K562 (cell line): ENCODE measurements around the gene TOX2. TPM values are rescaled to one million over a fixed set of nuclear protein-coding genes. Genes with fewer than 3 reads are reported as not detected.

ENCODE experiments used
- CBX8 ChIP-seq: fragments of 200-600 bp; sonication (generic); IDR thresholded peaks from 2 replicates; pipeline ENCODE4 v1.6.1; 2012; ENCODE audit warnings: borderline replicate concordance, mixed run types, low read depth, mild to moderate bottlenecking, moderate library complexity, mixed read lengths, low read length, control low read depth, inconsistent platforms; ENCODE audit not compliant: poor library complexity, severe bottlenecking; ENCODE audit errors: extremely low read depth
- FOXK1 ChIP-seq: sonication (generic); formaldehyde crosslinking; IDR thresholded peaks from 2 replicates; pipeline ENCODE4 v1.8.0; 2022; ENCODE audit warnings: missing genetic modification reagents, mild to moderate bottlenecking, borderline replicate concordance
- HSF4 ChIP-seq: fragments of 250-450 bp; sonication (Bioruptor Pico); IDR thresholded peaks from 2 replicates; pipeline ENCODE4 v2.1.2; 2022; ENCODE audit warnings: mild to moderate bottlenecking, moderate library complexity, borderline replicate concordance
- MEF2D ChIP-seq: conservative IDR thresholded peaks from 2 replicates; pipeline ENCODE4 v1.6.1; 2016; ENCODE audit warnings: low read depth, missing genetic modification characterization, missing compliant biosample characterization
- NR2F6 ChIP-seq: fragments of 450-650 bp; formaldehyde crosslinking; IDR thresholded peaks from 2 replicates; pipeline ENCODE4 v1.4.0; 2020; ENCODE audit warnings: mild to moderate bottlenecking
- PHF8 ChIP-seq: fragments of 200-600 bp; sonication (generic); IDR thresholded peaks from 2 replicates; pipeline ENCODE4 v1.6.1; 2012; ENCODE audit warnings: mixed run types, mild to moderate bottlenecking, inconsistent platforms, low read length, moderate library complexity, borderline replicate concordance
- SRF ChIP-seq, 2 experiments: fragments of 250-450, 450-650 bp in 1 of 2; sonication (Bioruptor Pico) in 1 of 2; sonication (generic) in 1 of 2; formaldehyde crosslinking; IDR thresholded peaks; 2 replicates each; pipeline versions ENCODE4 v1.5.0 to v1.5.1; 2020 to 2022; ENCODE audit warnings: mild to moderate bottlenecking in 1 of 2, missing genetic modification reagents in 1 of 2
- TAF1 ChIP-seq: IDR thresholded peaks from 2 replicates; pipeline ENCODE4 v1.6.1; 2011; ENCODE audit warnings: mild to moderate bottlenecking, low read length, moderate library complexity; ENCODE audit not compliant: insufficient read depth, control insufficient read depth, severe bottlenecking; ENCODE audit errors: extremely low read depth
- ZFX ChIP-seq: sonication (generic); formaldehyde crosslinking; IDR thresholded peaks from 2 replicates; pipeline ENCODE4 v1.8.0; 2022; ENCODE audit warnings: mild to moderate bottlenecking, missing genetic modification reagents, moderate library complexity
- polyA plus RNA-seq, 8 experiments: library from polyadenylated mRNA; depleted of rRNA in 4 of 8; stranded (reverse) in 5 of 8; unstranded in 3 of 8; fragments of >200 nt; fragmentation: Nextera tagmentation in 2 of 8; fragmentation: Illumina TruSeq in 1 of 8; extraction: Ambion mirVana in 2 of 8; extraction: Trizol in 1 of 8; gene quantifications; 2 replicates each; pipeline versions ENCODE4 v1.2.1 to v1.2.3, GENCODE V29; 2011 to 2014; ENCODE audit warnings: inconsistent platforms in 1 of 8, missing spikeins in 1 of 8
- total RNA-seq, 7 experiments: library from RNA; depleted of rRNA in 6 of 7; stranded (reverse); fragments of >200 nt in 6 of 7; fragmentation: Illumina TruSeq in 2 of 7; extraction: Trizol in 2 of 7; gene quantifications; 2 replicates each; pipeline versions ENCODE4 v1.2.1 to v1.2.3, GENCODE V29; 2011 to 2021; ENCODE audit warnings: low replicate concordance in 1 of 7
- TF ChIP-seq, protein P1 (sequence below), 2 experiments: fragments of 450-650 bp in 1 of 2; sonication (generic) in 1 of 2; formaldehyde crosslinking in 1 of 2; IDR thresholded peaks; 2 replicates each; pipeline versions ENCODE4 v1.7.1 to v1.9.0; 2016 to 2022; ENCODE audit warnings: inconsistent platforms in 1 of 2, mild to moderate bottlenecking in 1 of 2, missing genetic modification reagents in 1 of 2
- TF ChIP-seq, protein P2 (sequence below): fragments of 250-450 bp; sonication (Bioruptor Pico); IDR thresholded peaks from 2 replicates; pipeline ENCODE4 v1.4.0; 2020; ENCODE audit warnings: mild to moderate bottlenecking, moderate library complexity, borderline replicate concordance
- TF ChIP-seq, protein P3 (sequence below): sonication (generic); IDR thresholded peaks from 2 replicates; pipeline ENCODE4 v1.6.1; 2016

Gene TOX2
- total and polyA plus RNA-seq, 9 of the 15 experiments (the other 6 are each of a cell fraction or from before 2014, with no cell fraction given), result not detected

DNA sequence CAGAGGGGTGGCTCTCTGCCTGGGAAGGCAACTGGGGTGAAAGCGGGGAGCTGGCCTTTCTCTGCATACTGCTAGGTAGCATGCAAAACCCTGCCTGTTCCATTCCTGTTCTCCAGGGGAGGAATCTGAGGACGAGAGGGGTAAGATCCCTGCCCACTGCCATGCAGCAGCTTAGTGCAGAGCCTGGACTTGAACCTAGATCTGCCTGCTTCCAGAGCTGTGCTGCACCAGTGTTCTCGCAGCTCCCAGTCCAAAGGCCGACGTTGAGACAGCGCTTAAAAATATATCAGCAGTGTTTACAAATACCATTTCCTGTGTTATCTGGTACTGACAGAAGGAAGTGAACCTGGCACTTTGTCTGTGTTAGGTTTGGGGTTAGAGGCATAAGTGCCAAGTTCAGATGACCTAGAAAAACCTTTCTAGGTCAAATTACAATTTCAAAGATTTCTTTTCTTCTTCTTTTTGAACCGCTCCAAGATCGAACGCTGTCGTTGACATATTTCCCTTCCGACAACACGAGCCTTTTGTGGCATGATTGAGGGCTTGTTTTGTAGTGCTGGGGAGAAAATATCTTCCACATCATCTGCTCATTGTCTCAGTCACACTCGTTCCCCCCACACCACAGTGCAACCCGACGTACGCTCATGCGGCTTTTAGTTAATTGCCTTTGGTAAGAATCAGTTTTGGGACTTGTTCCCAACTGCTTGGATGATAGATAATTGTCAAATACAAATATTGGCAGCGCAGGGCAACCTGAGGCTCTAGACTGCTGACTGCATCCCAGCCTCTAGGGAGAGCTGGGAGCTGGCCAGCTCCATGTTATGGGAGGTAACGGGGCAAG is 44.6 kb downstream of the TOX2 start (continued):
- TF ChIP-seq, protein P1, sequence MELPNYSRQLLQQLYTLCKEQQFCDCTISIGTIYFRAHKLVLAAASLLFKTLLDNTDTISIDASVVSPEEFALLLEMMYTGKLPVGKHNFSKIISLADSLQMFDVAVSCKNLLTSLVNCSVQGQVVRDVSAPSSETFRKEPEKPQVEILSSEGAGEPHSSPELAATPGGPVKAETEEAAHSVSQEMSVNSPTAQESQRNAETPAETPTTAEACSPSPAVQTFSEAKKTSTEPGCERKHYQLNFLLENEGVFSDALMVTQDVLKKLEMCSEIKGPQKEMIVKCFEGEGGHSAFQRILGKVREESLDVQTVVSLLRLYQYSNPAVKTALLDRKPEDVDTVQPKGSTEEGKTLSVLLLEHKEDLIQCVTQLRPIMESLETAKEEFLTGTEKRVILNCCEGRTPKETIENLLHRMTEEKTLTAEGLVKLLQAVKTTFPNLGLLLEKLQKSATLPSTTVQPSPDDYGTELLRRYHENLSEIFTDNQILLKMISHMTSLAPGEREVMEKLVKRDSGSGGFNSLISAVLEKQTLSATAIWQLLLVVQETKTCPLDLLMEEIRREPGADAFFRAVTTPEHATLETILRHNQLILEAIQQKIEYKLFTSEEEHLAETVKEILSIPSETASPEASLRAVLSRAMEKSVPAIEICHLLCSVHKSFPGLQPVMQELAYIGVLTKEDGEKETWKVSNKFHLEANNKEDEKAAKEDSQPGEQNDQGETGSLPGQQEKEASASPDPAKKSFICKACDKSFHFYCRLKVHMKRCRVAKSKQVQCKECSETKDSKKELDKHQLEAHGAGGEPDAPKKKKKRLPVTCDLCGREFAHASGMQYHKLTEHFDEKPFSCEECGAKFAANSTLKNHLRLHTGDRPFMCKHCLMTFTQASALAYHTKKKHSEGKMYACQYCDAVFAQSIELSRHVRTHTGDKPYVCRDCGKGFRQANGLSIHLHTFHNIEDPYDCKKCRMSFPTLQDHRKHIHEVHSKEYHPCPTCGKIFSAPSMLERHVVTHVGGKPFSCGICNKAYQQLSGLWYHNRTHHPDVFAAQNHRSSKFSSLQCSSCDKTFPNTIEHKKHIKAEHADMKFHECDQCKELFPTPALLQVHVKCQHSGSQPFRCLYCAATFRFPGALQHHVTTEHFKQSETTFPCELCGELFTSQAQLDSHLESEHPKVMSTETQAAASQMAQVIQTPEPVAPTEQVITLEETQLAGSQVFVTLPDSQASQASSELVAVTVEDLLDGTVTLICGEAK (IDR thresholded peaks at IDR 0.05), result 0 out of 2 replicates have a peak, but pooled peaks have one; percentile 18
- TF ChIP-seq, protein P1 (CRISPR knock-in tag; IDR thresholded peaks at IDR 0.05), result no peak
- TF ChIP-seq TAF1, result no peak
- TF ChIP-seq NR2F6 (CRISPR knock-in tag), result no peak
- TF ChIP-seq ZFX (CRISPR knock-in tag), result no peak
- TF ChIP-seq, protein P2, sequence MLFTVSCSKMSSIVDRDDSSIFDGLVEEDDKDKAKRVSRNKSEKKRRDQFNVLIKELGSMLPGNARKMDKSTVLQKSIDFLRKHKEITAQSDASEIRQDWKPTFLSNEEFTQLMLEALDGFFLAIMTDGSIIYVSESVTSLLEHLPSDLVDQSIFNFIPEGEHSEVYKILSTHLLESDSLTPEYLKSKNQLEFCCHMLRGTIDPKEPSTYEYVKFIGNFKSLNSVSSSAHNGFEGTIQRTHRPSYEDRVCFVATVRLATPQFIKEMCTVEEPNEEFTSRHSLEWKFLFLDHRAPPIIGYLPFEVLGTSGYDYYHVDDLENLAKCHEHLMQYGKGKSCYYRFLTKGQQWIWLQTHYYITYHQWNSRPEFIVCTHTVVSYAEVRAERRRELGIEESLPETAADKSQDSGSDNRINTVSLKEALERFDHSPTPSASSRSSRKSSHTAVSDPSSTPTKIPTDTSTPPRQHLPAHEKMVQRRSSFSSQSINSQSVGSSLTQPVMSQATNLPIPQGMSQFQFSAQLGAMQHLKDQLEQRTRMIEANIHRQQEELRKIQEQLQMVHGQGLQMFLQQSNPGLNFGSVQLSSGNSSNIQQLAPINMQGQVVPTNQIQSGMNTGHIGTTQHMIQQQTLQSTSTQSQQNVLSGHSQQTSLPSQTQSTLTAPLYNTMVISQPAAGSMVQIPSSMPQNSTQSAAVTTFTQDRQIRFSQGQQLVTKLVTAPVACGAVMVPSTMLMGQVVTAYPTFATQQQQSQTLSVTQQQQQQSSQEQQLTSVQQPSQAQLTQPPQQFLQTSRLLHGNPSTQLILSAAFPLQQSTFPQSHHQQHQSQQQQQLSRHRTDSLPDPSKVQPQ (CRISPR knock-in tag), result no peak
- TF ChIP-seq, protein P3, sequence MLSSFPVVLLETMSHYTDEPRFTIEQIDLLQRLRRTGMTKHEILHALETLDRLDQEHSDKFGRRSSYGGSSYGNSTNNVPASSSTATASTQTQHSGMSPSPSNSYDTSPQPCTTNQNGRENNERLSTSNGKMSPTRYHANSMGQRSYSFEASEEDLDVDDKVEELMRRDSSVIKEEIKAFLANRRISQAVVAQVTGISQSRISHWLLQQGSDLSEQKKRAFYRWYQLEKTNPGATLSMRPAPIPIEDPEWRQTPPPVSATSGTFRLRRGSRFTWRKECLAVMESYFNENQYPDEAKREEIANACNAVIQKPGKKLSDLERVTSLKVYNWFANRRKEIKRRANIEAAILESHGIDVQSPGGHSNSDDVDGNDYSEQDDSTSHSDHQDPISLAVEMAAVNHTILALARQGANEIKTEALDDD, result no peak
- TF ChIP-seq MEF2D, result 0 out of 2 replicates have a peak, but pooled peaks have one; percentile 44
- no peak for TF ChIP-seq CBX8
- TF ChIP-seq FOXK1 (CRISPR knock-in tag), result no peak
- TF ChIP-seq SRF (CRISPR knock-in tag; IDR thresholded peaks at IDR 0.05), result 0 out of 4 replicates have a peak, but pooled peaks of 1 of the 2 experiments have one; percentile 18
- no peak for TF ChIP-seq PHF8
- no peak for TF ChIP-seq HSF4 (CRISPR knock-in tag)
